ENCODE results near the gene LYPD6B.

Gene LYPD6B

DNA sequence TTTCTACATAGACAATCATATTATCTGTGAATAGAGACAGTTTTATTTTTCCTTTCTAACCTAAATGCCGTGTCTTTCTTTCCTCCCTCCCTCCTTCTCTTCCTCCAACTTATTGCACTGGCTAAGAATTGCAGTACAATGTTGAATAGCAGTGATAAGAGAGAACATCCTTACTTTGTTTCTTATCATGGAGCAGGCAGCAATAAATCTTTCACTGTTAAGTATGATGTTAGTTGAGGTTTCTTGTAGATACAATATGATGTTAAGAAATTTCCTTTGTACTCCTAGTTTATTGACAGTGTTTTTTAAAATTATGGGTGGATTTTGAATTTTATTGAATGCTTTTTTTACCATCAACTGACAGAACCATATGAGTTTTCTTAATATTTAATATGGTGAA is 6.0 kb downstream of the LYPD6B start:
- DNase-seq, result no peak

DNA sequence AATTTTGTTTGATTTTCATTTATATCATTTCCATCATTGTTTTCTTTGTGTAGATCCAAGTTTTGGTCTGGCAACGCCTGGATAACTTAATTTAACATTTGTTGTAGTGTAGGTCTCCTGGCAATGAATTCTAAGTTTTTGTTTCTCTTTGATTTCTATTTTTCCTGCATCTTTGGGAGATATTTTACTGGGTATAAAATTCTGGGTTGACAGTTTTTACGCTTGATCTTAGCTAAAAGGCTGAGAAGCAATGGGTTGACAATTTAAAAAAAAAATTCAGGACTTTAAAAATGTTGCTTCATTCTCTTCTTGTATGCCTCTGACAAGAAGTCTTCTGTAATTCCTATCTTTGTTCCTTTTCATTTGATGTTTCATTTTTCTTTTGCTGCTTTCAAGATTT is 8.6 kb downstream of the LYPD6B start:
- DNase-seq, result no peak

DNA sequence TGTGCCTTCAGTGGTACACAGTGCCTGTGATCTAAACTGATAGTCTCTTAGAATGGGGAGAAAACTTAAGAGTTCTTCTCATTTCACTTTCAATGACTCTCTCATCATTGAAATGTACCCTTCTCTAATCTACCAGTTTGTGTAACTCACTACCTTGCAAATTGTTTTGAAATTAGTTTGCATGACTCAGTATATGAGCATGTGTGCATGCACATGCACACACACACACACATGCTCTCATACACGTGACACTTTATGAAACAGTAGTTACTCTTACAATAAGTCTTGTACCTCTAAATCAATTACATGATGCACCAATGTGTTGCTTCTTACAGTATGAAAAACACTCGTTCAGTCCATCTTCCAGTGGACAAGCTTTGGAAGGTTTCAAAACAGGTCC is 10.6 kb downstream of the LYPD6B start:
- no peak for DNase-seq

DNA sequence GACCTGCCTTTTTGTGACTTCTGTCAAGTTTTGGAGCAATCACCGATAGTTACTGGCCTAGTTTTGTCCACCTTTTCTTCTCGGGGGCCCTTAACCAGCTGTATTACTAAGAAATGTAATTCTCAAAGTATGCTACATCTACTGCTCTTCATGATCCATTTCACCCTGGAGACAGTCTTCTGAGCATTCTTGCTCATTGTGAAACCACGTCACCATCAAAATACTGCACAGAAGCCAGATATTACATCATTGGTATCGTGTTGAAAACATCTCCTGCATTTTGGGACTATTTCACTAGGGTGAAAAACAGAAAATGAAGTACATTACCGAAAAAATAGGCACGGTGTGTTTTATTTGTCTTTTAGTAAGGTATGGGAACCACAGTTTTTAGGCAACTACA is 11.7 kb downstream of the LYPD6B start:
- DNase-seq, result no peak

DNA sequence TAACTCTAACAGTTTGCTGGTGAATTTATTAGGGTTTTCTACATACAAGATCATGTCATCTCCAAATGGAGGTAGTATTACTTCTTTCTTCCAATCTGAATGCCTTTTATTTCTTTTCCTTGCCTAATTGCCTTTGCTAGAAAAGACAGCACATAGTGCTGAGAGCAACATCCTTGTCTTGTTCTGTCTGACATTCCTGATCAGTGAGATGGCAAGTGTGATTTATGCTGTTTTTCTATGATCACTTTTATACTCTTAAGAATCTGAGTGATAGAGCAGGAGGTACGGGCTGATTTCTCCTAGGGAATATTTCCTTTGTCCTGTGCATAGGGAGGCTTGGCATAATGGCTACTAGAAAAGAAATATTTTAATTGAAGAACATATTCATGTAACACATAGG is 17.3 kb downstream of the LYPD6B start:
- DNase-seq, result no peak

DNA sequence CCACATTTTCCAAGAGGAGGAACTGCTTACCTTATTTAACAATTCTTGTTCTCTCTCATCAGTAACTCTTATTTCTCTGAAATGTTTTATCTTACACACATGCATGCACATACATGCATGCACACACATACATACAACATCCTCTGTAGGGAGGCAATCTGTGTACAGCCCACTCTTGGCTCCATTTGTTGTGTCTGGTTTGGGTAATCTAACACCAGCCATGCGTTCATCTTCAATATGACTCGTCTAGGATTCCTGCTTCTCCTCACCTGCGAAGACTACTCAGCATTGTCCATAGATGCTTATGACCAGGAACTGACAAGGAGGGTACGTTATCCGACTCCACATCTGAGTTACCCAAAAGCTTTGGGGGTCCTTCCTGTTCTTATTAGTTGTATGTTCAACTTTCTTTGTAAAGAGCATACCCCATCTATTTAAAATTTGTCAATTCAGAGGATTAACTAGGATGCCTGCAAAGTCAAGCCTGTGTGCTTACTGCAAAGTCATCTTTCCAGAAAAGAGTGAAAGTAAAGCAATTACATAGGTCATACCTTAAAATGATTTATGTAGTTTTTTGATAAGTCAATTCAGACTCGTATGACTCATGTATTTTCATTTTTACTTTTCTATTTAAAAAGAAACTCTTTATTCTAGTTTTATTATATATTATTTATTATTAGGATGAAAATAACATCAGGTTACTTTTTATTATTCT is 18.2 kb downstream of the LYPD6B start:
- DNase-seq, result no peak

DNA sequence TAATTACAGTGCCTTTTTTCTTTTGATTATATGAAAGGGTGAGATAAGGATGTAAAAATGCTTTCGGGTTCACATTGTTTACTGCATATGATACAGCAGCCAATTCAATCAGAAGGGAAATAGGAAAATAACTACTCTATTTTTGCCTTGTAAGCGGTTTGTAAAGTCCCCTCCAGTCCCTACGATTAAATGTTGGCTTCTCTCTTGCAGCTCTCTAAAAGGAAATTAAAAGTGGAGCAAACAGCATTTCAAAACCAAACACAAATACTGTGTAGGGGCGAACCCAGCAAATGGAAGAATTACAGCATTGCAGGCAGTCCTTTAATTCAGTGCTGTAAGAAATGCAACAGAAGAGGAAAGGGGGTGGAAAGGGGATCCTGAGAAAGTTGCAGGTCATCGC is 18.9 kb downstream of the LYPD6B start:
- DNase-seq, result no peak

DNA sequence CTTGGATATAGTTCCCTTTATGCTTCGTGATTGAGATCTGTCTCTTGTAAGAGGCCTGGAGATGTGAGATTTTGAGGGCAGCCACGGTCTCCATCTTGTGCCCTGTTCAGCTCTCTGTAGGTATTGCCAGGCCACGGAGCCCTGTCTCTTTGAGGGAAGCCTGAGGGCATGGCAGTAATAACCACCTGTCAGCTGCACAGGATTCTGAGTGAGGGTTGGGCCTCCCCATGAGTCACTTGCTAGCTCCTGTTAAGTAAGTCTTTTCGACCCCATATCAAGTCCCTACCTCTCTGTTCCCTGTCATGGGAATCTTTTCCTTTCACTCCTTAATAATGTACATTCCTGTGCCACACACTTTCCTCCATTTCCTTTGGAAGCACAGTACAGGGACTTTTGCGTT is 20.4 kb downstream of the LYPD6B start:
- no peak for DNase-seq

DNA sequence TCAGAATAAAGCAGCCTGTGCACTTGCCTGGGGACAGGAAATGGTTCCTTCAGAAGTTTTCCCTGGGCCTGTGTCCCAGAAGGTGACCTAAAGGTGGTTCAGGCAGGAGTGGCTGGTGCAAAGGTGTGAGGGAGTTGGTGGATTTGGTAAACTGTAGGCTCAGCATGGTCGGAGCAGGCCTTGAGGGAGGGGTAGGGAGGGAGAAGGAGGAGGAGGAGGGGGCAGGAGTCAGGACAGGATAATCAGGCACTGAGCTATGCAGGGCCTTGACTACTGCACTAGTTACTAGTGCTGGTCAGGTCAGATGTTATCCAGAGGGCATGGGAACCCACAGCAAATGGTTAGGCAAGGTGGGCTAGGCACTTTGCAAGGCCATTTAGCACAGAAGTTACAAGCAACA is 21.3 kb downstream of the LYPD6B start:
- DNase-seq, result no peak

DNA sequence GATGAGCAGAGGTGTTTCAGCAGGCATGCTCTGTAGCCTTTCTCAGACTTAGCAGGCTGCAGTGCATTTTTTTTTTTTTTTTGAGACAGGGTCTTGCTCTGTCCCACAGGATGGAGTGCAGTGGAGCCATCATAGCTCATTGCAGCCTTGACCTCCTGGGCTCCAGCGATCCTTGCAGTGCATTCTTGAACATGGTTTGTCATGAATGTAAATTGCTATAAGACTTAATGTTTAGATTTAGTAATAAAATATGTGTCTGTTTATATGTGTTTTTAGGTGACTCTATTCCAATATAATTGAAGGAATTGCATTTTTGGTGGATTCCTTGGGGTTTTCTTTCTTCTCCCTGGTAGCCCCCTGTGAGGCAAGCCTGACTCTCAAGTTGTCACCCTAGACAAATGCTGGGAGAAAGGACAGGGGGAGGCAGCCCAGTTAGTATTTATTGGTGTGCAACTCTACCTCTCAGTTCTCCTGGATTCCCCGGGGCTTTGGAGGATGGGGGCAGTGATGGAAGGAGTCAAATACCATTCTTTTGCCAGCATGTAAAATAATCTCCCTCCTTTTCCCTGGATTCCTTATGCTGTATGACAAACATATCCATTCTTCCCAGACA is 22.7 kb downstream of the LYPD6B start:
- DNase-seq, result no peak

DNA sequence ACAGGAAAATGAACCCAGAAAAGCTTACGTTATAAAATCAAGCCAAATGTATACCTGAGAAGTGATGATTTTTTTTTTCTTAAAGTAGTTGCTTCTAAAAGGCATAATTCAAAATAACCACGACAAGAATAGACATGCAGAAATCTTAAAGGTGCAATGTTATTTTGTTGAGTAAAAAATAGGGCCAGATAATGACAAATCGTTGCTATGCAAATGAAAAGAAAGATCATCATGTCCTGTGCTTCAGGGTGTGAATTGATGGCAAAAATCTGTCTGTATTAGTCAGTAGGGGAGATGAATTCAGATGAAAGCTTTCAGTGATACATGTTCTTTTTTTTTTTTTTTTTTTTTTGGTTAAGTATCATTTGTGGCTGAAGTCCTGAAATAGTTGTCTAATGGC is 24.0 kb downstream of the LYPD6B start:
- DNase-seq, result no peak

DNA sequence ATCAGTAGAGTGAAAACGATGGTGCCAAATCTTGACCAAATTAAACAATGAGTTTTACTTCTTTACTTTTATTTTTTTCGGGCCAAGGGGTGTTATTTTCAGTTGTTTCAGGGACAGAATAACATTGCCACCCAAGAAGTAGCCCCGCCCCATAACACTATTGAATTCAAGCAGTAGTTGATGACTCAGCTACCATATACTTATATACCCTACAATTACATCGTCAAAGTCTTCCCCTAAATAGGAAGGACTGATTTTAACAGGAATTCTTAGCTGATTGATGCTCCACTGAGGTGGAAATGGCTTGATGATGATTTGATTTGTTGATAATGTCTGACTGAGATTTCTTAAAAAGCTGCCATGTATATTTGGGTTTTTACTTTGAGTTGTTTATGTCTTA is 24.7 kb downstream of the LYPD6B start:
- no peak for DNase-seq

DNA sequence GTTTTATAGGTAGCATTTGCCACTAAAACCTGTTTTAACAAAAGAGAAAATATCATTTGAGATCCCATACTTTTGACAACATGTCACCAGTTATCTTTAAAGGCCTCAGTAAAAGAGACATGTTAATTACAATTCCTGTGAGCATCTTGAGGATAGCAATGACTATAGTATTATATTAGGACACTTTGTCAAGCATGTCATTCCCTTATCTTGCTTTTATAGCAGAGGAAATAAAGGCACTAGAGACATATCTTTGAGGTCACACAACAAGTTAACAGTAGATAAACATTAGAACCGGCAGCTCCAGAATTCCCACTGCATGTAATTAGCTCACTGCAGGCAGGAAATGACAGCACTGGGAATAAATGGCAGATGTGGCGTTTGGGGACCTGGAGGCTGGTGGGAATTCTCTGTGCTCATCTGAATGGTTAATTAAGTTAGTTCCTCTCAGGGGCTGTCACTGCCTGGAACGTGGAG is 25.9 kb downstream of the LYPD6B start:
- DNase-seq, result no peak

DNA sequence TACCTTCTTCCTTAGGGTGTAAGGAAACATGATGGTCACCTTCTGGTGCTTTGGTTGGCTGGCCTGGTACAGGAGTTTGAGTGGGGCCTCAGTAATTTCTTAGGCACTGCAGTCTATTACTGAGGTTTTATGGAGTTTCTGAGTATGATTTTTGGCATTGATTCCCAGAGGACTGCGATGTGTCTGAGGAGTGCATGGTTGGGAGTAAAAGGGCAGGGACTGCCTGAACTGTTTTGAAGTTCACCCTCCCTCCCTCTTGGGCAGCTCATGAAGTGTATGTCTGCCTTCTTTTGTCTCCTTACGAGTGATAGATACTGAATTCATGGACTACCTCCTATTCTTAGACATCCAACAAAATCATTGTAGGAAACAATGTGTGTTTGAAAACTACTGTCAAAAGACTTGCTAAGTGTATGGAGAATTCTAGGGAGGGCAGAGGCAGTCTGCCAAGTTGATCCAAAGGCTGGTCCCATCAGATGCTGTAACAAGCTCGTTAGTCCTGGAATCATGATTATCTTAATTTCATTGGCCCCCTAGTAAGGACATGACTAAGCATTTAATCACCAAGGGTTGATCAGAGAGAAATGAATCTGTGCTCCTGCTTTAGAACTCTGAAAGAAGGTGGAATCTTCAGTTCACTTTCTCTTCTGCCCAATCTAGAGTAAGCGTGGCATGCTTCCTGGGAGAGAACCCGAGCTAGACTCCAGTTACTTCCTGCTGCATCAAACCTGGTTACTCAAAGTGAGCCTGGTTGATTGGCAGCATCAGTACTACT is 26.5 kb downstream of the LYPD6B start:
- no peak for DNase-seq

DNA sequence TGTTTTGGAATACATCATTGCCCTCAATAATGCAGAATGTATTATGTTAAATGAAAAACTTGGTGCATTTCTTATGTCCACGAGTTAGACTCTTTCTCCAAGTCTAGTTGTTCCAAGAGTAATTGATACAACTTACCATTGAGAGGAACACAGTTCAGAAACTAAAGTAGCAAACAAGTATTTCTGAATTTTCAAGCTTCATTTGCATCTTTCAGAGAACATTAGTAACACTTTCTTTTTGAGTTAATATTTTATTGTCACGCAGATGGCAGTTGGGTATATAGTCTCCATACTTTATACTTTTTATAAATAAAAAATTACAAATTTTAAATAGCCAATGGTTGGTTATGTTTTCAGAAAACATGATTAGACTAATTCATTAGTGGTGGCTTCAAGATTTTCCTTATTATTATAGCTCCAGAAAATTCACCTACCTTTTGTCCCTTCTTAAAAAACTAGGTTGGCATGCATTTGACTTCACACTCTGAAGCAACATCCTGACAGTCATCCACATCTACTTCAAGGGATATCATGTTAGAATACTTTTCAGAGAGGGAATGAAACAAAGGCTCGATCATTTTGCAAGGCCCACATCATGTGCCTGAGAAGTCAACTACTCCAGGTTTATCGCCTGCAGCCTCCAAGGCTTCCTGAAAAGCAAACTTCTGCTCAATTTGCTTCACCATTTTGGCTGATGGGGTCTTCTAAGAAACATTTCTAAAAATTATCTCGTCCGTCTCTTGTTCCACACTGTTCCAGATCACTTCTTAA is 29.9 kb downstream of the LYPD6B start:
- no peak for DNase-seq

DNA sequence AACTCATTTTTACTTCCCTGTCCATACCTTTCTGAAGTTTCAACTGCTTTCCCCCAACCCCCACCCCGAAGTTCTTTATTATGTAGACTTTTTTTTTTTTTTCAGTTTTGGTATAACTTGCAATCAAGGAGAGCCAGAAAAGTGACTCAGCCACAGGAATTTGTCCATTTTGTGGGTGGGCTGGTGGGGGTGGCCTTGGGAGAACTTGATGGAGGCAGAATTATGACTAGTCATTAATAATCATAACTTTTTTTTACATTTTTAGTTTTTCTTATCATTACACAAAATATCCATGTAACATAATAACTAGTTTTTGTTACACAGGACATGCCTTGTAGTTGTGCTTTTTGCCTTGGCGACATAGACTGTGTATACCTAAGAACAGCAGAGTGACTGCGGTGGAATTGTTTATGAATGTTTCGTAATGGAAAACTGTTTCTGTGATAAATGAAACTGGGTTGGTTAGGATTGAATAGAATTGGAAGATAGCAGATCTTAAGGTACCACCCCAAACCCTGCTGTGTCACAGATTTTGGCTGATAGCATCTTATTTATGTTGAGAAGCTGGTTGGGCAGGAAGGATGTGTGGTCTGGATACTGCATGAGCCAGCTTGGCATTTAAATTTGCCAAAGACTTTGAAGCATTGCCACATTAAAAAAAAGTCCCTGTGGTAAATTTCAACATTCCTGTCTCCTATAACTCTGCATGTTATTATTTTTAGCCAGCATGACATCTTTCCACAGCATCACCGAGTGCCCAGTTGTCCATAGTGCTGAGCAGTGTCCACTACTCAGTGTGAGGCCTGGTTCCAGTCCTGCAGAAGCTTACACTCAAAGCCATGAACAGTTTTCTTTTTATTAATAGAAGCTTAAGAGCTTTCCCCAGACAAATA is 30.7 kb downstream of the LYPD6B start:
- DNase-seq, result no peak

DNA sequence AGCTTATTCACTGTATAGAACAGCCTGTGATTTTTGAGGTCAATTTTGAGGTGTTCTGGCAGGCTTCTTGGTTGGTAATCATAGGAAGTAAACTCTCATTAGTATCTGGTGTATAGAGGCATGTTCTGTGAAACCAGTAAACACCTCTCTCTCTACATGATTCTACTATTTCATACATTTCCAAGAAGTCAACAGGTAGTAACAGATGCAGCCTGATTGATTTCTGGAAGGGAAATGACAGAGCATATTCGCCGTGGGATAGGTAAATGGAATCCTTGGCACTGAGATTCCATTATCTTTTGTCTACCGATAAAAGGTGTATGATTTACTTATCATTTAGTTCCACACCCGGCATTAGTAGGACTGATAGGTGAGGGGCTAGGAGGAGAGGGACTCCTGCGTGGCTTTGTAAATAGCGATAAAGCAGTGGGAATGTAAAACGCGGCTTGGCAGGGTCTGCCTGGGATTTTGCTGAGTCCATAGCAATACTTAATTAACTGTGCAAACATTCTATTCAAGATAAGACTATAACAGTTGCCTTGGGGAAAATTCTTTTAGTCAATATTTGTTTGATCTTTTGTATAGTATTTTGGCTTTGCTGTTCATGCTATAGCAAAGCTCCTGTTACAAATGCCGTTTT is 32.3 kb downstream of the LYPD6B start:
- DNase-seq, result no peak

DNA sequence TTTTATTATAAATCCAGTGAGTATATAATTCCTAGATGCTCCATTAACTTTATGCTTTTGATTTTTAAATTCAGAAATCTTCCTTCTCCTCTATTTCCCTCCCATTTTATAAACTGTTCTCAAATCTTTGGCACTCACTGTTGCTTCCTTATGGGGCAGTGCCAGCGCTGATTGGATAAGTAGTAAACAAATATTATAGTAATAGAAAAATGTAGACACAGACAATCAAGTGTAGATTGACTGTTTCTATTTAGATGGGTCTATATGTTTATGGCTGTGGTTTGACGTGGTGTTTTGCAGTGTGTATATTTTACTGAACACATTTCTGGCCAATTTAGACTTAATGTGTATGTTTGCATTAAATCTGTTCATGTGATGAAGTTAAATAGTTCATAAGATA is 36.6 kb downstream of the LYPD6B start:
- DNase-seq, result no peak

DNA sequence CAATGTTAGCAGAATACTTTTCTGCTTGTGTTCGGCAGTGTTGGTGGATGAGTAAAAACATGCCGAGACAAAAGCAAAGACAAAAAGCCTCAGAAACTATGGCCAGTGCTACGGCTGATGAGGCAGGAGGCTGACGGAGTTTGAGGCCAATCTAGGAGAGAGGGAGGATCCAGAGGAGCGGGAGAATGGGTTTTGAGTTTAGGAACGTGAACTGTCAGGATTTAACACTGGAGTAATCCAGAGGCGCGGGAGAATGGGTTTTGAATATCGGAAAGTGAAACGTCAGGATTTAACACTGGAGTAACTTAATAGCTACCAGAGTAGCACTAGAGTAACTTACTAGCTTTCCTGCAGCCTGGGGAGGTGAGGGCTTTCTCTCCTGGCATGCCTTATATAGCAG is 37.4 kb downstream of the LYPD6B start:
- no peak for DNase-seq

DNA sequence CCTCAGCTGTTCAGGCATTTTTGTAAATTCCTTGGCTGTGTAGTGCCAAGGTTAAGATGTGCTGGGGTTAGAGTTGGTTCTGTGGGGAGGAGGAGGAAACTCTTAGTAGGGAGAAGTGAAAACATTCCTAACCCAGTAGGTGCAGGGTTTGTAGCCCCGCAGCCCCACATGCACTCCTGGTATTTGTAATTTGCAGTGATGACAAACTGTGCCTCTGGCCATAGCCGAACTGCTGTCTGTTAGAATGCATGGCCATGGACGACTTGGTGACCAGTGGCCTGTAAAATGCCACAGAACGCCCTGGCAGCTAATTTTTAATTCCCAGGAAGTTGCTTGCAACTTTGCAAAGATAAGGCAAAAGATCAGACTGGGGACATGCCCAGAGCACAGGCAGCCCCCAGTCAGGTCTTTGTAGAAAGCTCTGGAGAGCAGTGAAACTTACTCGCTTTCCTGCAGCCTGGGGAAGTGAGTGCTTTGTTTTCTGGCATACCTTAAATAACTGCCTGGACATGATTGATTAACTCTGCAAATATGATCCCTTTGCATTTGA is 38.4 kb downstream of the LYPD6B start:
- DNase-seq, result no peak

DNA sequence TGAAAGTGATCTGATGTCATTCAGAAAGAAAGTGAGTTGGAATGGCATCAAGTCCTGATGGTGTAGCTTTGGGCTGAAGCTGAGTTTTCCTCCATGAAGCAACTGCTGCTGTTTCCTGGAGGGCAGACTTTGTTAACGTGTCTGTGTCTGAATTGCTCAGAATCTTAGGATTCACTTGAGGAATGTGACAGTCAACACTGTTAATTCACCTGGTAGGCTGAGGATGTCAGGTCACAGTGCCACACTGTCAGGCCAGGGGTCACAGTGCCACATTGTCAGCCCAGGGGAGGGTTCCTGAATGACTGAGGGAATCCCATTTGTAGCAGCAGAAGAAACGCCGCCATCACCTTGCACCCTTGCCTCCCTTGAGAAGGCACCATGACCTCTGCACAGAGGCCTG is 39.4 kb downstream of the LYPD6B start:
- DNase-seq, result no peak

DNA sequence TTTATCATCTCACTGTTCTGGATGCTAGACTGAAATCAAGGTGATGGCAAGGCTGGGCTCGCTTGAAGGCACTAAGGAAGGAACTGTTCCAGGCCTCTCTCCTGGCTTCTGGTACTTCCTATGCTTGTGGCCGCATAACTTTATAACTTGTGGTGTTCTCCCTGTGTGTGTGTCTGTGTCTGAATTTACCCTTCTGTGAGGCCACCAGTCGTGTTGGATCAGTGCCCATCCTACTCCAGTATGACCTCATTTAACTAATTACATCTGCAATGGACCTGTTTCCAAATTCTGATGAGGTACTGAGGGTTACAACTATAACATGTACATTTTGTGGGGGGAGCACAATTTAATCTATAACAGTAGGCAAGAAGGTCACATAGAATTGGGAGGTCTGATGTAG is 41.6 kb downstream of the LYPD6B start:
- no peak for DNase-seq
